Activated CD4-positive, alpha-beta T cell treated with anti-CD3 and anti-CD28 coated beads, Interleukin-2, amount 50 U/mL, for 1 hour (primary cell): ENCODE measurements around the gene ANXA10.
"Not testable (repeated sequence)": the region's sequence is repeated elsewhere in the genome, so short reads cannot be mapped to it uniquely, and the experiment has no call there.

Experiments used
- DNase-seq: peaks from one replicate; pipeline ENCODE4 v3.0.0-alpha.2; 2020

Gene ANXA10

GRCh38 chr4:168164045-168164444 is 71.7 kb downstream of the ANXA10 start:
- no peak for DNase-seq

- no peak for DNase-seq
These were observed 72.7 kb downstream of the ANXA10 start for GRCh38 chr4:168164915-168165548.

GRCh38 chr4:168167714-168168284 is 75.5 kb downstream of the ANXA10 start:
- no peak for DNase-seq

GRCh38 chr4:168174308-168174707 is 82.0 kb downstream of the ANXA10 start:
- DNase-seq: no peak

- no peak for DNase-seq
These were observed 85.3 kb downstream of the ANXA10 start for GRCh38 chr4:168177546-168178149.

- DNase-seq: no peak
These were observed 91.6 kb downstream of the ANXA10 start for GRCh38 chr4:168183717-168184571.

- no peak for DNase-seq
These were observed 96.4 kb downstream of the ANXA10 start for GRCh38 chr4:168188754-168189153.

GRCh38 chr4:168197926-168198325 is 105.6 kb downstream of the ANXA10 start:
- no peak for DNase-seq

GRCh38 chr4:168199260-168199957 is 107.1 kb downstream of the ANXA10 start:
- DNase-seq: no peak

- DNase-seq: no peak
These were observed 108.3 kb downstream of the ANXA10 start for GRCh38 chr4:168200685-168201084.

- no peak for DNase-seq
These were observed 111.0 kb downstream of the ANXA10 start for GRCh38 chr4:168203233-168203911.

- DNase-seq: no peak
These were observed 116.7 kb downstream of the ANXA10 start for GRCh38 chr4:168208957-168209614.

GRCh38 chr4:168212656-168213055 is 120.3 kb downstream of the ANXA10 start:
- no peak for DNase-seq

- not testable (repeated sequence) for DNase-seq
These were observed 121.2 kb downstream of the ANXA10 start for GRCh38 chr4:168213511-168213910.

- DNase-seq: no peak
These were observed 126.3 kb downstream of the ANXA10 start for GRCh38 chr4:168218645-168219044.

- no peak for DNase-seq
These were observed 128.6 kb downstream of the ANXA10 start for GRCh38 chr4:168220893-168221292.

GRCh38 chr4:168221301-168221700 is 129.0 kb downstream of the ANXA10 start:
- DNase-seq: no peak
